Ovary (tissue), 9 donors: ENCODE data around the gene ERLIN1. TPM values are rescaled to one million over a fixed set of nuclear protein-coding genes. Genes with fewer than 3 reads are reported as not detected.

ENCODE experiments used
- DNase-seq, 5 donors: peaks; one replicate each; pipeline ENCODE4 v3.0.0-alpha.2; 2019 to 2020
- H3K27ac ChIP-seq, 2 donors: fragments of 200-600 bp; one replicate each; pipeline versions ENCODE4 v1.5.1 to v1.8.0; 2019 to 2022
- H3K27me3 ChIP-seq: fragments of 200-600 bp; one replicate; pipeline ENCODE4 v1.8.0; 2022
- H3K36me3 ChIP-seq: fragments of 200-600 bp; sonication (generic); one replicate; pipeline ENCODE4 v1.5.1; 2019
- H3K4me1 ChIP-seq: one replicate; pipeline ENCODE4 v1.8.1; 2013; ENCODE audit warnings: mild to moderate bottlenecking, moderate library complexity; ENCODE audit not compliant: insufficient read depth
- H3K4me3 ChIP-seq: fragments of 200-600 bp; sonication (generic); one replicate; pipeline ENCODE4 v1.5.1; 2017
- H3K9me3 ChIP-seq, 2 donors: fragments of 200-600 bp in 1 of 2; sonication (generic) in 1 of 2; one replicate each; pipeline versions ENCODE4 v1.5.1 to v1.8.1; 2013 to 2019; ENCODE audit warnings: mild to moderate bottlenecking in 1 of 2, moderate library complexity in 1 of 2
- CTCF ChIP-seq, 3 donors: fragments of 450-650 bp in 2 of 3; fragments of 200-600 bp in 1 of 3; IDR thresholded peaks; one replicate each; pipeline versions ENCODE4 v1.5.1 to v1.8.0; 2016 to 2022; ENCODE audit warnings: antibody characterized with exemption in 3 of 3, mild to moderate bottlenecking in 1 of 3
- EP300 ChIP-seq: sonication (generic); formaldehyde crosslinking; IDR thresholded peaks from one replicate; pipeline ENCODE4 v1.6.1; 2017; ENCODE audit warnings: antibody characterized with exemption
- POLR2A ChIP-seq: fragments of 450-650 bp; IDR thresholded peaks from one replicate; pipeline ENCODE4 v1.6.1; 2017; ENCODE audit warnings: antibody characterized with exemption, mild to moderate bottlenecking, moderate library complexity
- WGBS, 3 donors: extraction: QIAGEN DNeasy Blood & Tissue Kit in 1 of 3; methylation state at CpG; one replicate each; pipeline versions ENCODE4 v1.1.5 to v1.1.7; 2013 to 2017; 5-methylcytosine and 5-hydroxymethylcytosine counted together
- intact Hi-C, 4 donors: fragments of 100-400 bp; cut with DNase I; formaldehyde crosslinking; loops; one replicate each; pipeline versions ENCODE4 v1.11.0 to v1.15.1; 2022 to 2023
- polyA plus RNA-seq, 2 donors: library from polyadenylated mRNA; stranded (reverse); fragments of 200-250 nt in 1 of 2; fragments of 350-450 nt in 1 of 2; fragmentation: Illumina TruSeq in 1 of 2; extraction: RNeasy Lipid Tissue Mini Kit (QIAGEN cat#74804) in 1 of 2; gene quantifications; one replicate each; pipeline ENCODE4 v1.2.3, GENCODE V29; 2013 to 2014
- total RNA-seq, 7 donors: library from RNA; depleted of rRNA in 2 of 7; stranded (reverse); fragments of >200 nt in 2 of 7; fragmentation: NEBNext Ultra II Directional in 3 of 7; extraction: Animal tissue kit (Norgen Biotek cat#: 25700) in 3 of 7; gene quantifications; one replicate each; pipeline versions ENCODE4 v1.1.0 to v1.2.4, GENCODE V29; 2016 to 2023
- donor health status: DM: no; HTN: no; CAD: no; lungs with moderate emphysema.
- donor health status: DM: no; HTN: no; CAD: no.
- donor health status: Bipolar disorder and iron deficiency.
- donor health status: DM: yes; HTN: yes; CAD: no.
- donor health status: DM: no; HTN: no; CAD: no.
- donor health status: DM: yes; HTN: yes; CAD: no.

Gene ERLIN1
- total and polyA plus RNA-seq, 9 donors, result 10.7 to 55.2 (median 24.6) TPM

GRCh38 chr10:100104300-100104699, 81.5 kb downstream of the ERLIN1 start:
- Histone ChIP-seq H3K4me1 (no peaks in the 10 kb centered on the region), H3K4me3 (no peak overlapping the region), H3K27me3 (no peaks in the 10 kb centered on the region), H3K36me3 (no peaks in the 10 kb centered on the region), H3K27ac (no peak overlapping the region), H3K9me3 (no peaks in the 10 kb centered on the region)
- intact Hi-C loops, result no loop called here
- no peak for DNase-seq
- WGBS, 3 donors, result 15 to 37% (median 23%) methylated on average over 5 of the region's 5 CpGs
- no peak for TF ChIP-seq CTCF (IDR thresholded peaks at IDR 0.05)

DNA sequence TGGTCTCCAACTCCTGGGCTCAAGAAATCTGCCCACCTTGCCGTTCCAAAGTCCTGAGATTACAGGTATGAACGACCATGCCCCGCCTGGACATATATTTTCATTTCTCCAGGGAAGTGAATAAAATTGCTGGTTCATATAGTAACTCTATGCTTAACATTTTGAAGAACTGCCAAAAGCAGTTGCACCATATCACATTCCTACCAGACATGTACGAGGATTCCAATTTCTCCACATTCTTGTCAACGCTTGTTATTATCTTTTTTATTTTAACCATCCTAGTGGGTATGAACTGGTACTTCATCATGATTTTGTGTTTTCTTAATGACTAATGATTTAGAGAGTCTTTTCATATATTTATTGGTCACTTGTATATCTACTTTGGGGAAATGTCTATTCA, 82.2 kb downstream of the ERLIN1 start:
- Histone ChIP-seq H3K36me3 (no peaks in the 10 kb centered on the region), H3K27me3 (no peaks in the 10 kb centered on the region), H3K4me3 (no peak overlapping the region), H3K4me1 (no peaks in the 10 kb centered on the region), H3K9me3 (no peaks in the 10 kb centered on the region), H3K27ac (no peak overlapping the region)
- intact Hi-C loops, result no loop called here
- TF ChIP-seq POLR2A (no peak), EP300 (no peak), CTCF (IDR thresholded peaks at IDR 0.05) (no peak)
- 58 to 84% (median 76%) methylated on average over 5 of the region's 5 CpGs for WGBS, 3 donors
- DNase-seq, result no peak

- 58 to 62% (median 59%) methylated on average over 6 of the region's 6 CpGs for WGBS, 3 donors
These were observed 84.4 kb downstream of the ERLIN1 start for GRCh38 chr10:100101192-100102076.

DNA sequence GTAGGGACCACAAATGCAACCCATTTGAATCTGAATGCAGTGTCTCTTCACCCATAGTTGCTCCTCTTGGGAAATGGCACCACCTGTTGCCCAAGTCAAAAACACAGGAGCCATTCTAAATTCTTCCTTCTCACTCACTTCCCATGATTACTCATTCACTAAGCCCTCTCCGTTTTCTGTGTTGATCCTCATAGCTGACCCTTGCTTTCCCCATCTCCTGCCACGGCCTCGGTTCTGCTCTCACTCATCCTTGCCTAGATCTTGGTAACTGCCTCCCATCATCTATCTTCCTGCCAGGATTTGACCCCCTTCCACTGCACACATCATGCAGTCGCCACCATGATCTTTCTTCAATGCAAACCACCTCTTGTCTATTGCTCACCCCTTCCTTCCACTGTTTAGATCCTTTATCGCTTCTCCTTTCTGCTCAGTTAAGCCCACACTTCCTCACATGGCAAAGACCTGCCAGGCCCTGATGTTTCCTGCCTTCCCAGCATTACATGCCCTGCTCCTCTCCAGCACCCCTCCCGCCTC, 85.1 kb downstream of the ERLIN1 start:
- Histone ChIP-seq H3K27ac (no peak overlapping the region), H3K4me3 (no peak overlapping the region), H3K27me3 (no peaks in the 10 kb centered on the region), H3K4me1 (no peaks in the 10 kb centered on the region), H3K36me3 (no peaks in the 10 kb centered on the region), H3K9me3 (no peaks in the 10 kb centered on the region)
- TF ChIP-seq POLR2A (no peak), CTCF (IDR thresholded peaks at IDR 0.05) (no peak), EP300 (no peak)
- WGBS, 3 donors, result 50 to 59% (median 55%) methylated on average over 6 of the region's 6 CpGs
- DNase-seq, result no peak
- intact Hi-C loops, result no loop called here

More at GRCh38 chr10:100101192-100102076, 84.4 kb downstream of the ERLIN1 start:
- H3K27ac ChIP-seq, result no peak overlapping the region
- no peak overlapping the region for H3K4me3 ChIP-seq
- TF ChIP-seq POLR2A (no peak), CTCF (IDR thresholded peaks at IDR 0.05) (no peak), EP300 (no peak)
- intact Hi-C loops, result no loop called here
- no peaks in the 10 kb centered on the region for H3K36me3 ChIP-seq
- no peaks in the 10 kb centered on the region for H3K27me3 ChIP-seq
- no peak for DNase-seq
- no peaks in the 10 kb centered on the region for H3K4me1 ChIP-seq
- no peaks in the 10 kb centered on the region for H3K9me3 ChIP-seq

Other genes starting within 250 kb of the ERLIN1 start
- 10 to 100 TPM; 10.8 to 25.4 (median 20.3) TPM for gene DNMBP, start 176.1 kb downstream of the ERLIN1 start, total RNA-seq
- 10 to 100 TPM; 12.9 to 23.1 TPM for gene DNMBP, start 176.1 kb downstream of the ERLIN1 start, polyA plus RNA-seq
- gene CPN1, start 104.2 kb downstream of the ERLIN1 start, total RNA-seq, result not detected
- gene CPN1, start 104.2 kb downstream of the ERLIN1 start, polyA plus RNA-seq, result not detected
- gene CHUK, start 43.6 kb upstream of the ERLIN1 start, total RNA-seq, result 10 to 100 TPM; 11.3 to 18.6 (median 13.4) TPM
- 10 to 100 TPM in 1 of 2 donors, 1 to 10 TPM in 1; 7.0 to 11.4 TPM for gene CHUK, start 43.6 kb upstream of the ERLIN1 start, polyA plus RNA-seq
- gene CWF19L1, start 81.6 kb upstream of the ERLIN1 start, total RNA-seq, result 10 to 100 TPM; 17.1 to 24.6 (median 20.5) TPM
- 10 to 100 TPM; 18.7 to 22.0 TPM for gene CWF19L1, start 81.6 kb upstream of the ERLIN1 start, polyA plus RNA-seq
- 10 to 100 TPM; 14.4 to 34.4 (median 24.6) TPM for gene BLOC1S2, start 100.7 kb upstream of the ERLIN1 start, total RNA-seq
- gene BLOC1S2, start 100.7 kb upstream of the ERLIN1 start, polyA plus RNA-seq, result 10 to 100 TPM; 22.5 to 24.7 TPM
- 1 to 10 TPM in 1 of 7 donors, not detected in 6; 2.2 TPM for gene PKD2L1, start 144.2 kb upstream of the ERLIN1 start, total RNA-seq
- 1 to 10 TPM in 1 of 2 donors, under 1 TPM in 1; 0.02 to 2.5 TPM for gene PKD2L1, start 144.2 kb upstream of the ERLIN1 start, polyA plus RNA-seq
- gene SCD, start 161.2 kb upstream of the ERLIN1 start, total RNA-seq, result 100 to 1,000 TPM in 2 of 7 donors, 10 to 100 TPM in 5; 21.6 to 302 (median 72.7) TPM
- 100 to 1,000 TPM in 1 of 2 donors, 10 to 100 TPM in 1; 21.1 to 274 TPM for gene SCD, start 161.2 kb upstream of the ERLIN1 start, polyA plus RNA-seq